Spleen (tissue), 11 donors: ENCODE results near the gene BDNF. TPM values are rescaled to one million over a fixed set of nuclear protein-coding genes. Genes with fewer than 3 reads are reported as not detected.

Experiments
- DNase-seq: peaks from one replicate; pipeline ENCODE4 v3.0.0-alpha.2; 2020
- H3K27ac ChIP-seq, 8 donors: fragments of 200-600 bp; sonication (generic) in 7 of 8; 1 replicate in 4 of 8; 2 replicates in 4 of 8; pipeline versions ENCODE4 v1.5.0 to v1.8.0; 2016 to 2021; ENCODE audit warnings: inconsistent platforms in 4 of 8, mild to moderate bottlenecking in 4 of 8, moderate library complexity in 1 of 8
- H3K27me3 ChIP-seq, 7 donors: fragments of 200-600 bp; sonication (generic) in 6 of 7; replicated peaks in 1 of 7; 1 replicate in 4 of 7; 2 replicates in 3 of 7; pipeline versions ENCODE4 v1.5.0 to v1.8.0; 2016 to 2021; ENCODE audit warnings: inconsistent platforms in 3 of 7, mild to moderate bottlenecking in 1 of 7
- H3K36me3 ChIP-seq, 6 donors: fragments of 200-600 bp; sonication (generic) in 5 of 6; 1 replicate in 4 of 6; 2 replicates in 2 of 6; pipeline versions ENCODE4 v1.5.0 to v1.8.0; 2016 to 2021; ENCODE audit warnings: inconsistent platforms in 2 of 6
- H3K4me1 ChIP-seq, 6 donors: fragments of 200-600 bp; sonication (generic) in 5 of 6; 1 replicate in 3 of 6; 2 replicates in 3 of 6; pipeline versions ENCODE4 v1.5.0 to v1.8.0; 2016 to 2021; ENCODE audit warnings: inconsistent platforms in 3 of 6
- H3K4me3 ChIP-seq, 8 donors: fragments of 200-600 bp; sonication (generic) in 7 of 8; 1 replicate in 4 of 8; 2 replicates in 4 of 8; pipeline versions ENCODE4 v1.5.0 to v1.8.0; 2016 to 2021; ENCODE audit warnings: inconsistent platforms in 4 of 8, mild to moderate bottlenecking in 4 of 8, moderate library complexity in 2 of 8
- H3K9me3 ChIP-seq, 8 donors: fragments of 200-600 bp; sonication (generic) in 7 of 8; 1 replicate in 4 of 8; 2 replicates in 4 of 8; pipeline versions ENCODE4 v1.5.0 to v1.8.0; 2016 to 2021; ENCODE audit warnings: inconsistent platforms in 4 of 8
- CTCF ChIP-seq, 11 experiments: fragments of 200-600 bp in 7 of 11; fragments of 450-650 bp in 4 of 11; sonication (generic) in 4 of 11; IDR thresholded peaks in 8 of 11; conservative IDR thresholded peaks in 3 of 11; 1 replicate in 7 of 11; 2 replicates in 4 of 11; pipeline versions ENCODE4 v1.4.0 to v1.8.0; 2016 to 2021; ENCODE audit warnings: antibody characterized with exemption in 11 of 11, inconsistent platforms in 4 of 11, mild to moderate bottlenecking in 1 of 11
- POLR2A ChIP-seq, 3 donors: fragments of 450-650 bp; IDR thresholded peaks; one replicate each; pipeline ENCODE4 v1.5.1; 2017; ENCODE audit warnings: antibody characterized with exemption in 3 of 3, mild to moderate bottlenecking in 1 of 3
- POLR2AphosphoS5 ChIP-seq, 3 donors: sonication (generic); formaldehyde crosslinking; IDR thresholded peaks; one replicate each; pipeline ENCODE4 v1.5.1; 2017; ENCODE audit warnings: antibody characterized with exemption in 3 of 3
- WGBS, 5 donors: extraction: QIAGEN DNeasy Blood & Tissue Kit in 3 of 5; methylation state at CpG; one replicate each; pipeline versions ENCODE4 v1.1.5 to v1.1.7; 2013 to 2018; 5-methylcytosine and 5-hydroxymethylcytosine counted together
- intact Hi-C: fragments of 100-400 bp; cut with DNase I; formaldehyde crosslinking; loops from one replicate; pipeline ENCODE4 v1.15.0; 2023; ENCODE audit warnings: low total_unique reads
- polyA plus RNA-seq, 3 donors: library from polyadenylated mRNA; stranded (reverse); fragments of 200-250 nt; gene quantifications; one replicate each; pipeline ENCODE4 v1.2.1, GENCODE V29; 2013
- total RNA-seq, 7 donors: library from RNA; depleted of rRNA in 3 of 7; stranded (reverse); fragments of >200 nt in 3 of 7; fragmentation: NEBNext Ultra II Directional in 4 of 7; extraction: Animal tissue kit (Norgen Biotek cat#: 25700) in 4 of 7; gene quantifications; one replicate each; pipeline versions ENCODE4 v1.1.0 to v1.2.1, GENCODE V29; 2016 to 2021
- donor health status: healthy with polysubstance abuse.
- donor health status: DM: no; HTN: no; CAD: no; lungs with moderate emphysema.
- donor health status: DM: no; HTN: no; CAD: no.
- donor health status: Bipolar disorder and iron deficiency.
- donor health status: healthy.
- donor health status: DM: no; HTN: no; CAD: no.
- donor health status: DM: yes; HTN: yes; CAD: no.

Gene BDNF
- total and polyA plus RNA-seq, 10 donors, result 0.02 to 0.29 (median 0.08) TPM; not detected in 2

- intact Hi-C loops, result no loop called here
- TF ChIP-seq POLR2A (IDR thresholded peaks at IDR 0.05) (no peak), POLR2AphosphoS5 (IDR thresholded peaks at IDR 0.05) (no peak), CTCF (IDR thresholded peaks at IDR 0.05 in 8 of 11, conservative IDR thresholded peaks at IDR 0.05 in 3 of 11) (no peak)
- no peak for DNase-seq
- no peaks in the 10 kb centered on the region for H3K27me3 ChIP-seq
- 65 to 75% (median 70%) methylated on average over 6 of the region's 6 CpGs for WGBS, 5 donors
- H3K9me3 ChIP-seq, result no peaks in the 10 kb centered on the region
- no peak overlapping the region for H3K27ac ChIP-seq
- no peak overlapping the region for H3K4me3 ChIP-seq
- no peaks in the 10 kb centered on the region for H3K36me3 ChIP-seq
- H3K4me1 ChIP-seq, result no peaks in the 10 kb centered on the region
Observed at GRCh38 chr11:27622541-27623300, 77.5 kb downstream of the BDNF start.

- Histone ChIP-seq H3K27ac (no peak overlapping the region), H3K4me3 (no peak overlapping the region), H3K36me3 (no peaks in the 10 kb centered on the region), H3K9me3 (no peaks in the 10 kb centered on the region), H3K4me1 (no peaks in the 10 kb centered on the region), H3K27me3 (no peaks in the 10 kb centered on the region)
- WGBS, 5 donors, result 69 to 88% (median 81%) methylated on average over 4 of the region's 4 CpGs
- intact Hi-C loops, result no loop called here
- no peak for DNase-seq
- TF ChIP-seq POLR2A (IDR thresholded peaks at IDR 0.05) (no peak), POLR2AphosphoS5 (IDR thresholded peaks at IDR 0.05) (no peak), CTCF (IDR thresholded peaks at IDR 0.05 in 8 of 11, conservative IDR thresholded peaks at IDR 0.05 in 3 of 11) (no peak)
Observed at GRCh38 chr11:27621405-27622161, 78.7 kb downstream of the BDNF start.

GRCh38 chr11:27619763-27620335, 80.4 kb downstream of the BDNF start:
- no peak overlapping the region for H3K27ac ChIP-seq
- intact Hi-C loops, result no loop called here
- TF ChIP-seq CTCF (IDR thresholded peaks at IDR 0.05 in 8 of 11, conservative IDR thresholded peaks at IDR 0.05 in 3 of 11), result no peak
- TF ChIP-seq POLR2A (IDR thresholded peaks at IDR 0.05), result no peak
- no peak for TF ChIP-seq POLR2AphosphoS5 (IDR thresholded peaks at IDR 0.05)

More at GRCh38 chr11:27619763-27620335, 80.4 kb downstream of the BDNF start:
- no peaks in the 10 kb centered on the region for H3K36me3 ChIP-seq
- no peaks in the 10 kb centered on the region for H3K4me1 ChIP-seq
- no peaks in the 10 kb centered on the region for H3K9me3 ChIP-seq
- 49 to 69% (median 58%) methylated on average over 2 of the region's 2 CpGs for WGBS, 5 donors
- DNase-seq, result no peak
- H3K4me3 ChIP-seq, result no peak overlapping the region
- H3K27me3 ChIP-seq, result no peaks in the 10 kb centered on the region
